ENCODE measurements around the gene ALKAL2.

GRCh38 chr2:275466-275865, 12.4 kb downstream of the ALKAL2 start:
- TF ChIP-seq, protein P1, sequence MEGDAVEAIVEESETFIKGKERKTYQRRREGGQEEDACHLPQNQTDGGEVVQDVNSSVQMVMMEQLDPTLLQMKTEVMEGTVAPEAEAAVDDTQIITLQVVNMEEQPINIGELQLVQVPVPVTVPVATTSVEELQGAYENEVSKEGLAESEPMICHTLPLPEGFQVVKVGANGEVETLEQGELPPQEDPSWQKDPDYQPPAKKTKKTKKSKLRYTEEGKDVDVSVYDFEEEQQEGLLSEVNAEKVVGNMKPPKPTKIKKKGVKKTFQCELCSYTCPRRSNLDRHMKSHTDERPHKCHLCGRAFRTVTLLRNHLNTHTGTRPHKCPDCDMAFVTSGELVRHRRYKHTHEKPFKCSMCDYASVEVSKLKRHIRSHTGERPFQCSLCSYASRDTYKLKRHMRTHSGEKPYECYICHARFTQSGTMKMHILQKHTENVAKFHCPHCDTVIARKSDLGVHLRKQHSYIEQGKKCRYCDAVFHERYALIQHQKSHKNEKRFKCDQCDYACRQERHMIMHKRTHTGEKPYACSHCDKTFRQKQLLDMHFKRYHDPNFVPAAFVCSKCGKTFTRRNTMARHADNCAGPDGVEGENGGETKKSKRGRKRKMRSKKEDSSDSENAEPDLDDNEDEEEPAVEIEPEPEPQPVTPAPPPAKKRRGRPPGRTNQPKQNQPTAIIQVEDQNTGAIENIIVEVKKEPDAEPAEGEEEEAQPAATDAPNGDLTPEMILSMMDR (IDR thresholded peaks at IDR 0.05), result no peak
- no peak for TF ChIP-seq POLR2A (IDR thresholded peaks at IDR 0.05)

All from lower leg skin (tissue), 3 donors.